ENCODE results near the gene INPP5B. TPM values are rescaled to one million over a fixed set of nuclear protein-coding genes. Genes with fewer than 3 reads are reported as not detected.
"Not testable (repeated sequence)": the region's sequence is repeated elsewhere in the genome, so short reads cannot be mapped to it uniquely, and the experiment has no call there.

Gene INPP5B
- total RNA-seq, 3 donors from 2014 or later, result 21.3 to 34.1 (median 25.6) TPM

GRCh38 chr1:37987679-37988078, 40.8 kb upstream of the INPP5B start:
- Histone ChIP-seq H3K27me3 (no peaks in the 10 kb centered on the region), H3K9me3 (no peaks in the 10 kb centered on the region), H3K4me3 (no peak overlapping the region), H3K36me3 (peaks cover 9% of the 10 kb centered on the region), H3K4me1 (peaks cover 0 to 10% of the 10 kb centered on the region in 2 donors), H3K27ac (no peak overlapping the region)
- no peak for DNase-seq (ENCODE audit: low spot score in 2 of 2)
- TF ChIP-seq POLR2AphosphoS5 (IDR thresholded peaks at IDR 0.05), result no peak
- TF ChIP-seq CTCF (IDR thresholded peaks at IDR 0.05), result no peak
- no peak for TF ChIP-seq POLR2A (IDR thresholded peaks at IDR 0.05)
- intact Hi-C loops (cut with DNase I; ENCODE audit: low total_unique reads), result no loop called here

GRCh38 chr1:37983546-37983945, 36.7 kb upstream of the INPP5B start:
- intact Hi-C loops (cut with DNase I; ENCODE audit: low total_unique reads), result no loop called here

DNA sequence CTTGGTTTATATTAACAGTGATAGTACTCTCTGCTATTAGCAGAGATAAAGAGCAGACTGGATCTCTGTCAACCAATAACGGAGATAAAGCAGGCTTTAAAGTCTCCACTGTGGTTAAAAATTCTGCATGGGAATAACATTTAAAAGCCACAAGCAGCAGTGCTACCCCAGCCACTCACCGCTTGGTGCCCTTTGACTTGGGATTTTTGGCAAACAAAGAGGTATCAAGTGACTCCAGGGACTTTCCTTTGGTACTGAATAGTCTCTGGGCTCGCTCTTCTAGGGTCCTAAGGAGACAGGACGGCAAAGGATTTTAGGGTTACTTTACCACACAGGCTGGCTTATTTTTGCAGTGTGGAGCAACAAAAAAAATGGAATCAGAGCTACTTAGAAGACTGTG, 31.7 kb upstream of the INPP5B start:
- H3K27me3 ChIP-seq, result no peaks in the 10 kb centered on the region
- DNase-seq (ENCODE audit: low spot score in 2 of 2), result no peak
- H3K4me1 ChIP-seq, result no peaks in the 10 kb centered on the region
- no peak for TF ChIP-seq CTCF (IDR thresholded peaks at IDR 0.05)
- H3K4me3 ChIP-seq, result no peak overlapping the region
- H3K36me3 ChIP-seq, result peaks cover 5% of the 10 kb centered on the region
- H3K27ac ChIP-seq, result no peak overlapping the region
- intact Hi-C loops (cut with DNase I; ENCODE audit: low total_unique reads), result no loop called here
- no peaks in the 10 kb centered on the region for H3K9me3 ChIP-seq

More at GRCh38 chr1:37983546-37983945, 36.7 kb upstream of the INPP5B start:
- no peak overlapping the region for H3K27ac ChIP-seq
- TF ChIP-seq POLR2A (IDR thresholded peaks at IDR 0.05), result no peak
- TF ChIP-seq POLR2AphosphoS5 (IDR thresholded peaks at IDR 0.05), result no peak
- no peak overlapping the region for H3K4me3 ChIP-seq
- H3K9me3 ChIP-seq, result no peaks in the 10 kb centered on the region
- peaks cover 9% of the 10 kb centered on the region for H3K36me3 ChIP-seq
- H3K27me3 ChIP-seq, result no peaks in the 10 kb centered on the region
- DNase-seq (ENCODE audit: low spot score in 2 of 2), result no peak
- H3K4me1 ChIP-seq, result peaks cover 0 to 3% of the 10 kb centered on the region in 2 donors

GRCh38 chr1:37975083-37975482, 28.2 kb upstream of the INPP5B start:
- H3K27me3 ChIP-seq; DNase-seq (ENCODE audit: low spot score in 2 of 2); H3K9me3 ChIP-seq; H3K4me1 ChIP-seq; intact Hi-C loops (cut with DNase I; ENCODE audit: low total_unique reads); H3K27ac ChIP-seq; H3K36me3 ChIP-seq; H3K4me3 ChIP-seq: not testable (repeated sequence)
- peak in 2 of 3 donors; percentile 37 to 38 for TF ChIP-seq CTCF (IDR thresholded peaks at IDR 0.05)

GRCh38 chr1:37974567-37974966, 27.7 kb upstream of the INPP5B start:
- Histone ChIP-seq H3K9me3 (no peaks in the 10 kb centered on the region), H3K36me3 (peaks cover 6% of the 10 kb centered on the region), H3K27ac (no peak overlapping the region), H3K27me3 (no peaks in the 10 kb centered on the region), H3K4me1 (no peaks in the 10 kb centered on the region), H3K4me3 (no peak overlapping the region)
- DNase-seq (ENCODE audit: low spot score in 2 of 2), result no peak
- intact Hi-C loops (cut with DNase I; ENCODE audit: low total_unique reads), result no loop called here
- no peak for TF ChIP-seq CTCF (IDR thresholded peaks at IDR 0.05)
- no peak for TF ChIP-seq POLR2AphosphoS5 (IDR thresholded peaks at IDR 0.05)
- no peak for TF ChIP-seq POLR2A (IDR thresholded peaks at IDR 0.05)

GRCh38 chr1:37973684-37974083, 26.8 kb upstream of the INPP5B start:
- H3K4me3 ChIP-seq; intact Hi-C loops (cut with DNase I; ENCODE audit: low total_unique reads); H3K27ac ChIP-seq; H3K27me3 ChIP-seq; H3K4me1 ChIP-seq; H3K9me3 ChIP-seq; DNase-seq (ENCODE audit: low spot score in 2 of 2): not testable (repeated sequence)
- peaks cover 13% of the 10 kb centered on the region for H3K36me3 ChIP-seq
